Measurements from ENCODE around the gene SLC9A8.

The SLC9A8 gene

DNA sequence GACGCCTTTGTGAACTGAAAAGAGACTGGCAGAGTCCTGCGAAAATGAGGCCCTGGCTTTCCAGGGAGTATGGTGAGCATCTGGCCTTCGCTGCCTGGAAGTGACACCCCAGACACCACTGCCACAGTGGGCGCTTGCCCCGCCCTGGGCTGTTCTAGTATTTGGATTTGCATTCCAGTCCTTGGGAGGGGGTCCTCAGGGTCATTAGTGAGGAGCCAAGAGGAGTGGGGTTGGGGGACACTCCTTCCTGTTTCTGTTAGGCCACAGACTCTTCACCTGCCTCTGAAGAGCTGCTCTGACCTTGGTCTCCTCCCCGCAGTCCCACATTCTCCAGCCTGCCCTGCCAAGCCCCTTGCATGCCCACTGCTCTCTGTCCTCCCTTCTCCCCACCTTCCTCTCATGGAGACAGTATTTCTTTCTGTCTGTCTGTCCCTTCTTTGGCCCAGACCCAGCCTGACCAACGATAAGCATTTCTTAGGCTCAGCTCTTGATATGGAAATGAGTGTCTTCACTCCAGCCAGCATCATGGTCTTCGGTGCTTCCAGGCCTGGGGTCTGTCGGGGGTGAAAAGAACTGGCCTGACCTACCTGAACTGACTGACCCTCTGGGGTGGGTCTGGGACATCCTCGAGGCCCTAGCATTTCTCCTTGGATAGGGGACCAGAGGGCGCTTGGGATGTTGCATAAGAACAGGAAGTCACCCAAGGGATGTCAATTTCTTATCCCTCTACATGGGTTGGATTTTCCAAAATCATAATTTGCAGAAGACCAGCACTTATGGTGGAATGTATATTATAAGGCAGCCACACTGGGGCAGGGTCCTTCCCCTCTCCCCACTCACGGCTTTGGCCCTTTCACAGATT, 19.4 kb downstream of the SLC9A8 start:
- no peak for TF ChIP-seq ZFX (IDR thresholded peaks at IDR 0.05; ENCODE audit: borderline replicate concordance)
- TF ChIP-seq, protein P1, sequence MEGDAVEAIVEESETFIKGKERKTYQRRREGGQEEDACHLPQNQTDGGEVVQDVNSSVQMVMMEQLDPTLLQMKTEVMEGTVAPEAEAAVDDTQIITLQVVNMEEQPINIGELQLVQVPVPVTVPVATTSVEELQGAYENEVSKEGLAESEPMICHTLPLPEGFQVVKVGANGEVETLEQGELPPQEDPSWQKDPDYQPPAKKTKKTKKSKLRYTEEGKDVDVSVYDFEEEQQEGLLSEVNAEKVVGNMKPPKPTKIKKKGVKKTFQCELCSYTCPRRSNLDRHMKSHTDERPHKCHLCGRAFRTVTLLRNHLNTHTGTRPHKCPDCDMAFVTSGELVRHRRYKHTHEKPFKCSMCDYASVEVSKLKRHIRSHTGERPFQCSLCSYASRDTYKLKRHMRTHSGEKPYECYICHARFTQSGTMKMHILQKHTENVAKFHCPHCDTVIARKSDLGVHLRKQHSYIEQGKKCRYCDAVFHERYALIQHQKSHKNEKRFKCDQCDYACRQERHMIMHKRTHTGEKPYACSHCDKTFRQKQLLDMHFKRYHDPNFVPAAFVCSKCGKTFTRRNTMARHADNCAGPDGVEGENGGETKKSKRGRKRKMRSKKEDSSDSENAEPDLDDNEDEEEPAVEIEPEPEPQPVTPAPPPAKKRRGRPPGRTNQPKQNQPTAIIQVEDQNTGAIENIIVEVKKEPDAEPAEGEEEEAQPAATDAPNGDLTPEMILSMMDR (IDR thresholded peaks at IDR 0.05): no peak
- no peak overlapping the region for H3K27ac ChIP-seq

DNA sequence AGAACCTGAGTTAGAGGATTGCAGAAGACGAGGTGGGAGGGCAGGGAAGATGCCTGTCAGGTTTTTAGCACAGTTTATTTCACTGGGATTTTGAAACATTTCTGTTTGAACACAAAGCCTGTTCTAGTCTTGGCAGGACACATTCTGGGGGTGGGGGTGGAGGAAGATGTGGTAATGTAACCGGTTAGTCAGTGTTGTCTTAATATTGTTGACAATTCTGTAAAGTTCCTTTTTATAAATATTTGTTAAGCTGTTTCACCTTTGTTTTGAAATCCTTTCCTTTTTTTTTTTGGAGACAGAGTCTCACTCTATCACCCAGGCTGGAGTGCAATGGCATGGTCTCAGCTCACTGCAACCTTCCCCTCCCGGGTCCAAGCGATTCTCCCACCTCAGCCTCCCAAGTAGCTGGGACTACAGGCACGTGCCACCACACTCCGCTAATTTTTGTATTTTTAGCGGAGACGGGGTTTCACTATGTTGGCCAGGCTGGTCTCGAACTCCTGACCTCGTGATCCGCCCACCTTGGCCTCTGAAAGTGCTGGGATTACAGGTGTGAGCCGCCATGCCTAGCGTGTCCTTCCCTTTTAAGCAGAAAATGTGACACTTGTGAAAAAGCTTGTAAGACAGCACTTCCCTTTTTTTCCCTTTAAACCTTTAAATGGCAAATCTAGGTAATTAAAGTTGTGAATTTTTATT, 20.2 kb downstream of the SLC9A8 start:
- TF ChIP-seq ZFX (IDR thresholded peaks at IDR 0.05; ENCODE audit: borderline replicate concordance): no peak
- TF ChIP-seq, protein P1 (IDR thresholded peaks at IDR 0.05): no peak

DNA sequence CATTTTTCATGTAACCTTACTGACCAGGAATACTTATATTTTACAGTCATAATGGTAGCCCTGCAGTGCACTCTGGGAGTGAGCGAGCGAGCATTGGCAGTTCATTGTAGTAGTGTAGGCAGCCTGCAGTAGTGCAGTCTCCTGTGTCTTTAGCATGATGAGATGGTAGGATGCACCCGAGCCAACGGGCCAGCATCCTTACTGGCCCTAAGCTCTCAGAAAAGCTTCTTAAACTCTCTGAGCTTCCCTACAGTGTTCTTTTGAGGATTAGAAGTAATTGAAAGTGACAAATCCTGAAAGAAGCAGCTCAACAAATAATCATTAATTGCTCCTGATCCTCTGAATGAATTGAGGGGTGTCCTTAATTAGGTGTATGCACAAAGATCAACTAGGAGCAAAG, 20.9 kb downstream of the SLC9A8 start:
- H3K27ac ChIP-seq: no peak overlapping the region
- no peak for TF ChIP-seq ZFX (IDR thresholded peaks at IDR 0.05; ENCODE audit: borderline replicate concordance)
- TF ChIP-seq, protein P1 (IDR thresholded peaks at IDR 0.05): no peak

More for the DNA sequence above, 20.2 kb downstream of the SLC9A8 start:
- H3K27ac ChIP-seq: no peak overlapping the region

DNA sequence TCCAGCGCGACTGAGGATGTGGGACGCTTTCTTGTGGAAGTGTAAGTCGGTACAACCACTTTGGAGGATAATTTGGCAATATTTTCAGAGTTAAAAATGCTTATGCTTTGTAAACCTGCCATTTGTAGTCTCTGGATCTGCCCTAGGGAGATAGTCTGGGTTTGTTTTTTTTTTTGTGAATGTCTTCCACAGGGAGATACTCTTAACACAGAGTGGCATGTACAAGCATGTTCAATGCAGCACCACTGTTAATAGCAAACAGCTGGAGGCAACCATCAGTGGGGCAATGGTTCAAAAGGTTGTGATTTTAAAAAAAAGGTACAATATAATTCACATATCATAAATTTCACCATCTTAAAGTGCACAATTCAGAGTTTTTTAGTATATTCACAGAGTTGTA, 22.4 kb downstream of the SLC9A8 start:
- no peak for TF ChIP-seq ZFX (IDR thresholded peaks at IDR 0.05; ENCODE audit: borderline replicate concordance)
- TF ChIP-seq, protein P1 (IDR thresholded peaks at IDR 0.05): no peak
- no peak overlapping the region for H3K27ac ChIP-seq

DNA sequence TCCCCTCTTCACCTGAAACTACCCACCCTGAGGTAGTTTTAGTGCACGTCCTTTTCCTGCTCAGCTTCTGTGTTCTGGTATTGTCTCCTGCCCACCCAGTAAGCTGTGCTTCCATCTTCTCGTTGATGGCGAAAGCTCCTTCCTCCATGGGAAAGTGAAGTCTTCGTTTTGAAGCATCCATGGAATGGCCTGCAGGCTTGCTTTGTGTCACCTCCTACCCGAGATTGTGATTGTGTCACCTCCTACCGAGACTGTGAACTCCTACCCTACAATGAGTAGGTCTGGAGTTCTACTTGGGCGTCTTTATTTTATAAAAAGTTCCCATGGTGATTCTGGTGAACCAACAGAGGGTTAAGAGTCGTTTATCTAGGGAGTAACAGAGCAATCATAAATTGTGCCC, 25.9 kb downstream of the SLC9A8 start:
- TF ChIP-seq ZFX (IDR thresholded peaks at IDR 0.05; ENCODE audit: borderline replicate concordance): no peak
- TF ChIP-seq, protein P1 (IDR thresholded peaks at IDR 0.05): no peak
- H3K27ac ChIP-seq: no peak overlapping the region

DNA sequence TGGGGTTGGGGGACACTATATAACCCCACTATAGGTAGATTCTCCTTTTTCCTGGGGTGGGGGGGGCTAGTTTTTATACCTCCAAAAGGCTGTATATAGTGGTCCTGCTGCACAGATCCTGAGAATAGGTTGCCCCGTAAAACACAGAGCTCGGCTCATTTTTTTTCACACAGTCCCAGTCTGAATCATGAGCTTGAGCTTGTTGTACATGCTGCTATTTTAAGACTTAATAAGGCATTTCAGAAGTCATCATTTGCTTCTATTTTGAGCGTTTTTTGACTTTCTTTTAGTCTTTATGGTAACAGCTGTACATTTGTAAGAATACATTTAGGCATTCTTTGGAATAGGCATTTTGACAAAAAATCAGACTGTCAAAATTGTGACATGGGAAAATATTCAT, 30.5 kb downstream of the SLC9A8 start:
- TF ChIP-seq, protein P1 (IDR thresholded peaks at IDR 0.05): no peak
- no peak for TF ChIP-seq ZFX (IDR thresholded peaks at IDR 0.05; ENCODE audit: borderline replicate concordance)
- no peak overlapping the region for H3K27ac ChIP-seq
